AG04450 (cell line): ENCODE results near the gene SDCBP2. TPM values are rescaled to one million over a fixed set of nuclear protein-coding genes. Genes with fewer than 3 reads are reported as not detected.

Experiments
- CTCF ChIA-PET: fragments of 300-600, 350-600 bp; formaldehyde crosslinking; extraction: SDS; loops from one replicate; lab custom pipeline; 2022; ENCODE audit warnings: antibody characterized with exemption, inconsistent platforms; lab: Charles Lee
- POLR2A ChIA-PET: fragments of 350-600 bp; formaldehyde crosslinking; extraction: SDS; loops from one replicate; lab custom pipeline; 2021; ENCODE audit warnings: antibody characterized with exemption, inconsistent platforms; lab: Yijun Ruan, JAX
- DNase-seq: peaks from one replicate; pipeline ENCODE4 v3.0.0-alpha.2; 2011; ENCODE audit warnings: low read depth, low spot score
- H3K27ac ChIP-seq: one replicate; pipeline ENCODE4 v1.5.1; 2012; ENCODE audit warnings: low read depth, low read length, control low read depth
- H3K27me3 ChIP-seq: one replicate; pipeline ENCODE4 v1.6.0; 2012; ENCODE audit warnings: low read length; ENCODE audit not compliant: control insufficient read depth, insufficient read depth
- H3K4me3 ChIP-seq: 2 replicates; pipeline ENCODE4 v1.5.1; 2011; ENCODE audit warnings: mild to moderate bottlenecking, low read depth, low read length, control low read depth
- H3K9me3 ChIP-seq: 2 replicates; pipeline ENCODE4 v1.5.1; 2012; ENCODE audit warnings: low read length; ENCODE audit not compliant: control insufficient read depth, insufficient read depth
- polyA plus RNA-seq: library from polyadenylated mRNA; depleted of rRNA; stranded (reverse); fragments of >200 nt; gene quantifications from 2 replicates; pipeline ENCODE4 v1.2.3, GENCODE V29; 2011
- TF ChIP-seq, protein P1 (sequence below): IDR thresholded peaks from 2 replicates; pipeline ENCODE4 v1.5.1; 2011; ENCODE audit warnings: low read depth, low read length, control low read depth, inconsistent platforms

Gene SDCBP2
- polyA plus RNA-seq, 1 experiment: 2.0 TPM

DNA sequence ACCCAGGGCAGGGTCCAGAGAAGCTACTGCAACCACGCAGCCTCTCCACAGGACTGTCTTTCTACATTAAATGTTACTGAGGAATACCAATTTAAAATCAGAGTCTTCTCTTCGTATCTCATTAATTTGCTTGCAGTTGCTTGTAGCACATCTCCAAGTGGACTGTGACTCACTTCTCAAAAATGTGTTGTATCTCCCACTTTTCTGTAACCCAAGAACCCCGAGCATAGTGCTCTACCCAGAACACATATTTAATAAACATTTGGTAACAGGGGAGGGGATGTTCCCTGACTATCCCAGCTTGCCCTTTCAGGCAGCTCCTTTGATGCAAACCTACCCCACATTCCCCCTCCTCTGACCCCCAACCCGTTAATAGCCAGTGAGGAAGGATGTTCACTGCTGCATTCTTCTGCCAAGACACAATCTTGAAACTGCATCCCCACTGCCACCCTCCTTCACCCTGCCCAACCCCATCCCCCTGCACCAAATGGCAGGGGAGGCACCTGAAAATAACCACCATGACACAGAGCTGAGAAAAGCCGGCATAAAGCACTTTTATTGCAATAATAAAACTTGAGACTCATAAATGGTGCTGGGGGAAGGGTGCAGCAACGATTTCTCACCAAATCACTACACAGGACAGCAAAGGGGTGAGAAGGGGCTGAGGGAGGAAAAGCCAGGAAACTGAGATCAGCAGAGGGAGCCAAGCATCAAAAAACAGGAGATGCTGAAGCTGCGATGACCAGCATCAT lies 39.7 kb upstream of the SDCBP2 start:
- H3K4me3 ChIP-seq: no peak overlapping the region
- no peak overlapping the region for H3K27ac ChIP-seq
- H3K27me3 ChIP-seq: no peaks in the 10 kb centered on the region
- CTCF ChIA-PET: interaction anchor here (0.9 to 1.2 kb wide), 2 partner anchors 9 to 25 kb away, joined by 3 to 6 read pairs; no protein-coding TSS in a partner anchor
- no peak for DNase-seq
- TF ChIP-seq, protein P1, sequence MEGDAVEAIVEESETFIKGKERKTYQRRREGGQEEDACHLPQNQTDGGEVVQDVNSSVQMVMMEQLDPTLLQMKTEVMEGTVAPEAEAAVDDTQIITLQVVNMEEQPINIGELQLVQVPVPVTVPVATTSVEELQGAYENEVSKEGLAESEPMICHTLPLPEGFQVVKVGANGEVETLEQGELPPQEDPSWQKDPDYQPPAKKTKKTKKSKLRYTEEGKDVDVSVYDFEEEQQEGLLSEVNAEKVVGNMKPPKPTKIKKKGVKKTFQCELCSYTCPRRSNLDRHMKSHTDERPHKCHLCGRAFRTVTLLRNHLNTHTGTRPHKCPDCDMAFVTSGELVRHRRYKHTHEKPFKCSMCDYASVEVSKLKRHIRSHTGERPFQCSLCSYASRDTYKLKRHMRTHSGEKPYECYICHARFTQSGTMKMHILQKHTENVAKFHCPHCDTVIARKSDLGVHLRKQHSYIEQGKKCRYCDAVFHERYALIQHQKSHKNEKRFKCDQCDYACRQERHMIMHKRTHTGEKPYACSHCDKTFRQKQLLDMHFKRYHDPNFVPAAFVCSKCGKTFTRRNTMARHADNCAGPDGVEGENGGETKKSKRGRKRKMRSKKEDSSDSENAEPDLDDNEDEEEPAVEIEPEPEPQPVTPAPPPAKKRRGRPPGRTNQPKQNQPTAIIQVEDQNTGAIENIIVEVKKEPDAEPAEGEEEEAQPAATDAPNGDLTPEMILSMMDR: no peak
- no peaks in the 10 kb centered on the region for H3K9me3 ChIP-seq
- POLR2A ChIA-PET: interaction anchor here (1.4 kb wide), 1 partner anchor 23 kb away, joined by 4 read pairs; no protein-coding TSS in a partner anchor

GRCh38 chr20:1367479-1367878 lies 38.5 kb upstream of the SDCBP2 start:
- Histone ChIP-seq H3K9me3 (no peaks in the 10 kb centered on the region), H3K27me3 (no peaks in the 10 kb centered on the region), H3K4me3 (no peak overlapping the region), H3K27ac (no peak overlapping the region)
- DNase-seq: no peak
- POLR2A ChIA-PET: no interaction called here
- TF ChIP-seq, protein P1: no peak
- CTCF ChIA-PET: no interaction called here

DNA sequence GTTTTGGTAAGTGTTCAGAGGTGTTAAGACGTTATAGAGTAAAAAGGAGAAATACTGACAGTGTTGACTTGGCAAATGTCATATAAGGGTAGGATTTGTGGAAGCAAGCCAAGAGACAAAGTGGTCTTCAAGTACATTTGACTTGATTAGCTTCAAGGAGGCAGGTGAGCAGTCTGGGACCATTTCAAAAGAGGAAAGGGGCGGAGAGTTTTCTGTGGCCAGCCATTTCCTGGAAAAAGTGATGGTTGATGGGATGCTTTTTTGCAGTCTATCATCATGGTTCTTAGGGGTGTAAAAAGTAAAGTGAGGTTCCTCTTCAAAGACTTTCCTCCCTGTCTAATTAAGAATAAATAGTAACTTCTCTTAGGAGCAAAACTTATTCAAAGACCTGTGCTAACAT lies 35.2 kb upstream of the SDCBP2 start:
- H3K4me3 ChIP-seq: no peak overlapping the region
- no peaks in the 10 kb centered on the region for H3K9me3 ChIP-seq
- no peak for DNase-seq
- H3K27me3 ChIP-seq: no peaks in the 10 kb centered on the region
- POLR2A ChIA-PET: interaction anchor here (0.7 kb wide), 1 partner anchor 39 kb away, joined by 3 read pairs; no protein-coding TSS in a partner anchor
- CTCF ChIA-PET: no interaction called here
- TF ChIP-seq, protein P1: no peak
- no peak overlapping the region for H3K27ac ChIP-seq

- no peak overlapping the region for H3K4me3 ChIP-seq
- H3K27me3 ChIP-seq: no peaks in the 10 kb centered on the region
- H3K27ac ChIP-seq: no peak overlapping the region
- TF ChIP-seq, protein P1: no peak
- CTCF ChIA-PET: no interaction called here
- DNase-seq: no peak
- POLR2A ChIA-PET: interaction anchor here (0.7 kb wide), 1 partner anchor 38 kb away, joined by 3 read pairs; no protein-coding TSS in a partner anchor
- H3K9me3 ChIP-seq: no peaks in the 10 kb centered on the region
Measured at GRCh38 chr20:1363522-1363921, 34.6 kb upstream of the SDCBP2 start.

DNA sequence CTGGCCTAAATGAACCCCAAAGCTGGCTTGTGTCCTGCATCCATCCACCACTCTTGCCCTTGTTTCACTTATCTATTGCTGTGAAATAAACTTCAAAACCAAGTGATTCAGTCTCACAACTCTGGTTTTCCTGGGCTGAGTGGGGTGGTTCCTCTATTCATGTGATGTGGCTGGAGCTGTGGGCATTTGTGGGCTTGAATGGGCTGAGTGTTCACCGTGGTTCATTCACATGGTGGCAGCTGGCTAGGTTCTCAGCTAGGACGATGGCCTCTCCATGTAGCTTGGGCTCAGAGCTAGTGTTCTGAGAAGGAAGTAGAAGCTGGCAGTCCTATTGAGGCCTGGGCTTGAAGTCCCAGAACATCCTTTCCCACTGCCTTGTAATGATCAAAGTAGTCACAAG lies 33.5 kb upstream of the SDCBP2 start:
- no peak for DNase-seq
- no peak overlapping the region for H3K27ac ChIP-seq
- H3K9me3 ChIP-seq: no peaks in the 10 kb centered on the region
- POLR2A ChIA-PET: no interaction called here
- CTCF ChIA-PET: interaction anchor here (1.3 kb wide), 1 partner anchor 142 kb away, joined by 3 read pairs; no protein-coding TSS in a partner anchor
- H3K27me3 ChIP-seq: no peaks in the 10 kb centered on the region
- TF ChIP-seq, protein P1: no peak
- no peak overlapping the region for H3K4me3 ChIP-seq
